HG03039 (cell line): ENCODE data around the gene RNF130.
"Not testable (repeated sequence)": the region's sequence is repeated elsewhere in the genome, so short reads cannot be mapped to it uniquely, and the experiment has no call there.

Experiments
- ATAC-seq: cut with Tn5 transposase; IDR thresholded peaks from one replicate; pipeline ENCODE4 v1.9.1; 2021; ENCODE audit warnings: mild to moderate bottlenecking, moderate library complexity; ENCODE audit not compliant: unreplicated experiment

RNF130 gene

DNA sequence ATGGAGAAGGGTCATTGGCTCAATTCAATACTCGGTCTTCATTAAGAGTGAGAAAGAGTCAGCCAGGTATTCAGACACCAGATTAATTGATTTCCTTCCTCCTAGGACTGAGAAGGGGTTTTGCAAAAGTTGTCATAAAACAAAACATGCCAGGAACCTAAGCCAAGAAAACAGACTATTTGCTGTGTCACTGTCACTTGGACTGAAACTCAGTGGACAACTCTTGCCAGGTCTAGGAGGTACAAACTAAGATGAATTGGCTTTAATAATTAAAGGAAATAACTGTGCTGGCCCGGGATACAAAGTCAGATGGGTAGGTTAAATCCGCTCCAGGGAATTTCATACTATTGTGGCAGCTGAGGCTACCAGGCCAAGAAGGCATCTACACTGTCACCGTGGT, 92.8 kb downstream of the RNF130 start:
- ATAC-seq = no peak

DNA sequence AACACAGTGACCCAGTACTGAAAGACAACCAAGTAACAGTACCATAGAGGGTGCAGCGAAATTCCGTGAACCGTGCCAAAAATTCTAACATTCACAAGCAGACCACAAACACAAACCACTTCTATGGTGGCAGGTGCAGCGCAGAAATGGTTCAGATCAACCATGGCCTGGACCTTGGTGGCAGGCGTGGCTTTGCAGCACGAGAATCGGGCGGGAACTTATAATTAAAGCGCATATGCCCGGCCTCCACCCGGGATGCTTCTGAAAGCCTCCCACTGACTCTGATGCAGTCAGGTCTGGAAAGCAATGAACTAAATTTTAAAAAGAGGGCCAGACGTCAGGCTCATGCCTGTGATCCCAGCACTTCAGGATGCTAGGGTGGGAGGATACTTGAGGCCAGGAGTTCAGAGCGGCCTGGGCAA, 95.8 kb downstream of the RNF130 start:
- no peak for ATAC-seq

GRCh38 chr5:179974946-179975712, 96.4 kb downstream of the RNF130 start:
- ATAC-seq = no peak

DNA sequence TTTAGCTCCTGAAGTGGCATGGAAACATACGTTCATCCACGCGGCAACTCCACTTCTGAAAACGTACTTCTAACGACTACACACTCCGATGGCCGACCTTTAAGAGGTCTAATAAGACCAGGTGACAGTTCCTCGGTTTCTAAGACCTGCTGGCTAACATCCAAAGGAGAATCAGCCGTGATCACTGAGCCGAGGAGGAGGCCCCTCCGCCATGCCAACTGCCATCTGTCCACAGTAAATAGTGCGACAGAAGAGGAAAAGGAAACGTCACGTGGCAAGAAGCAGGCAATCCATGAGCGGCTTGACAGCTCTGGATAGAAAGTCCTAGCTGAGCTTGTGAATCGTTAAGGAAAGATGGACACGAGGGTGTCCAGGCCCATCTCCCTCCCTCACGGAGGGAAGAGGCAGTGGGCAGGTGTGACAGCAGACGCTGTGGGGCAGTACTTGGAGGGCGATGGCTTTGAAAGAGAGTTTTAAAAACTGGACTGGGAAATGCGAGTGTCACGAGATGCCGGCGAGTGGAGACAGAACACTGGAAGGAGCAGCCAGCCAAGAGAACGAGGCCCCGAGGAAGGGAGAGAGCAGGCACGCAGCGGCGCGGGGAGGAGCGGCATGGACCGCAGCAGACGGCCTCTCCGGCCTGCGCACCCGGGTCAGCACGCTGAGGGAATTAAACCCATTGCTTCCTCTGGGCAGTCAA, 97.2 kb downstream of the RNF130 start:
- no peak for ATAC-seq

GRCh38 chr5:179973391-179973790, 98.2 kb downstream of the RNF130 start:
- no peak for ATAC-seq

DNA sequence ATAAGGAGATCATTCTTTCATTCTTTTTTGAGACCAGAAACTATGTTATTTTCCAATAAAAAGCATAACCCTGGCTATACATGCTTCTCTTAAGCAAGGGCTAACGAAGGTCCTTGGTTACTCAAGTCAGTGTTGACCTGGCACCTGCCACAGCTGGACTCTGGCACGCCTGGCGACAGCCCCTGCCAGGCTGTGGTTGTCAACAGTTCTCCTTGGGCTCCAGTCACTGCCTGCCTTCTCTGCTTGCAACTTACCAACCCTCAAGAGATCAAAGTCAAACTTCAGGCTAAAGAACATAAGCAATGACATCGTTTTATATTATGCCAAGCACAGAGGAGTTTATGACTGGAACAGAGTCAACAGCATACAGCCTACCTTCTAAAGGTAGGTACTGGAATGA, 102.4 kb downstream of the RNF130 start:
- no peak for ATAC-seq

DNA sequence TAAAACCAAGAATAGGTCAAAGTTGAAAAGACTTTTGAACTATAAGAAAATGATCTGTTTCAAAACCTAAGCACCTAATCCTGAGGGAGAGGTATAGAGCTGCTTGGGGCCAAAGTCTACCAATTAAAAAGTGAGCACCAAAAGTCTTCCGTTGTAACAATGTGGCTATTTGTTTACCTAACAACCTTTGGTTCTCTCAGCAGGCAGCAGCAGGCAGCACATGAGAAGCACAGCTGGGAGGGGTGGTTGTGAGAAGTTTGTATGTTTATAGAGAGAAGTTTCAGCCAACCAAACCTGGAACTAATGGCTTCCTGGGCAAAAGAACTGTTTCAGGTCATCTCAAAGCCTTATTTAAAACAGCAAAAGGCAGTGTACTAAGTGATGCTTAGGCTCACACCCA, 104.1 kb downstream of the RNF130 start:
- no peak for ATAC-seq

GRCh38 chr5:179964015-179964414, 107.5 kb downstream of the RNF130 start:
- ATAC-seq = no peak

DNA sequence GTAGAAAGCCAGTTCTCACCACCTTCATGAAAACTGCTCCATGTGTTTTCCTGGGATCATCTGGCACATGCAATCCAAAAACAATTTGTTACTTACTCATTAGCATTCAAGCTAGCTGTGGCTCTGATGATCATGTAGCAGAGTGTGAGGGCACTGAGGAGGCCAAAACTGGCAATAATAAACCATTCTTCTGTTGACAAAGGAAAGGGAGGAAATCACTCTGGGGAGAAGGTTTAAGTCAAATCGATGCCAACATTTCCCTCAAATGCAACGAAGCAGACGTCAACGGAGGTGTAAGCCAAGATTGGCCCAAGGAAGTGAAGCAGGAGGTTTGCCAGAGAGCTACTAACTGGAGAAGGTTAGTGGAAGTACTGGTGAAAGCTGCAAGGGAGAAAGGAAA, 108.2 kb downstream of the RNF130 start:
- ATAC-seq = no peak

GRCh38 chr5:179960204-179960831, 111.2 kb downstream of the RNF130 start:
- no peak for ATAC-seq

- no peak for ATAC-seq
Measured at GRCh38 chr5:179959641-179960040, 111.9 kb downstream of the RNF130 start.

GRCh38 chr5:179959118-179959517, 112.4 kb downstream of the RNF130 start:
- not testable (repeated sequence) for ATAC-seq

- ATAC-seq = no peak
Measured at GRCh38 chr5:179955630-179956029, 115.9 kb downstream of the RNF130 start.

DNA sequence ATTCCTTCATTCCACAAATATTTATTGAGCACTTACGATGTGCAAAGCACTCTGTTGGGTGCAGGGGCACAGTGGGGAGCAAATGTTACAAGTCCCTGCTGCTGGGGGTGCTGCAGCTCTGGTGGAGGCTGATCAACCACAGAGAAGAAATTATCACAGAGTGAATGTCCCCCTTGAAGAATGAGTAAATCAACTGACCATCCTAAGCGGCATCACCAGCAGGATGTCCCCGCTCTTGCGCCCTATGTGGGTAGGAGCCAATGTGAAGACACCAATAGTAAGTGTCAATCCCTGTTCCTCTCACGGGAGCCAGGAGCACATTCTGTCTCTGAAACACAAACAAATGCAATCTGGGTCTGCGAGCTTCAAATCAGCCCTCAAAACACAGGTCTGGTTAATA, 116.5 kb downstream of the RNF130 start:
- no peak for ATAC-seq

DNA sequence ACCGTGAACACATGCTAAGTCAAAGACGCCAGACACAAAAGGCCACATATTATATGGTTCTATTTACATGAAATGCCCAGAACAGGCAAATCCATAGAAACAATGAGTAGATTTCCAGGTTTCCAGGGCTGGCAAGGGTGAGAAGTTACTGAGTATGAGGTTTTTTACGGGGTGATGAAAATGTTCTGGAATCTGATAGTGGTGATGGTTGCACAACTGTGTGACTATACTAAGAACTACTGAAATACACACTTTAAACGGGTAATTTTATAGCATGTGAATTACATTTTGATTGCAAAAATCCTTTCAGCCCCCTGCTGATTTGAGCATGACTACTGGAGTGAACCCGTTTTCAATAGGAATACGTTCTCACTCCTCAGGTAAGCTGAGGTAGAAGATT, 117.1 kb downstream of the RNF130 start:
- no peak for ATAC-seq

DNA sequence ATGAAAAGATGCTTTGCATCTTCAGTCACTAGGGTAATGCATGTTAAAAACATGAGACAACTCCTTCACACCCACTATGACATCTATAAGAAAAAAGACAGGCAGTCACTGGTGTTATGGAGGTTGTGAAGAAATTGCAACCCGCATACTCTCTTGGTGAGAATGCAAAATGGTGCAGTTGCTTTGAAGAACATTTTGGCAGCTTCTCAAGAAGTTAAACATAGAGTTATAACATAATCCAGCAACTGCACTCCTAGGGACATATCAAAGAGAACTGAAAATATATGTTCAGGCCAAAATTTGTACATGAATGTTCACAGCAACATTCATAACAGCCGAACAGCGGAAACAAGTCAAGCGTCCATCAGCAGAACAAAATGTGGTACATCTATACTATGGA, 117.6 kb downstream of the RNF130 start:
- ATAC-seq = no peak

DNA sequence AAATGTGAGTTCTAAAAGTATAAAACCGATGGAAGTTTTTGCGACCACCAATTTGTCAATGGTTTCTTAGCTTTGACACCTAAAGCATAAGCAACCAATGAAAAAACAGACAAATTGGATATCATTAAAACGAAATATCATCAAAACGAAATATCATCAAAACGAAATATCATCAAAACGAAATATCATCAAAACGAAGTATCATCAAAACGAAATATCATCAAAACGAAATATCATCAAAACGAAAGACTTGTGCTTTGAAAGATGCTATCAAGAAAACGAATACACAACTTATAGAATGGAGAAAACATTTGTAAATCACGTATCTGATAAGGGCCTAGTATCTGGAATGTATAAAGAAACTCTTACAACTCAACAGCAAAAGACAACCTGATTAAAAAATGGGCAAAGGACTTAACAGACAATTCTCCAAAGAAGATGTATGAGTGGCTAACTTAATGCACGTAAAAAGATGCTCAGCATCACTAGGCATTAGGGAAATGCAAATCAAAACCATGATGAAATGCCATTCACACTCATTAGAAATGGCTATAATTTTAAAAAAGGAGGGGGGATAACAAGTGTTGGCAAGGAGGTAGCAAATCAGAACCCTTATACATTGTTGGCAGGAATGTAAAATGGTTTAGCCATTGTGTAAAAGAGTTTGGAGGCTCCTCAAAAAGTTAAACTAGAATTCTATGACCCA, 134.4 kb downstream of the RNF130 start:
- no peak for ATAC-seq

DNA sequence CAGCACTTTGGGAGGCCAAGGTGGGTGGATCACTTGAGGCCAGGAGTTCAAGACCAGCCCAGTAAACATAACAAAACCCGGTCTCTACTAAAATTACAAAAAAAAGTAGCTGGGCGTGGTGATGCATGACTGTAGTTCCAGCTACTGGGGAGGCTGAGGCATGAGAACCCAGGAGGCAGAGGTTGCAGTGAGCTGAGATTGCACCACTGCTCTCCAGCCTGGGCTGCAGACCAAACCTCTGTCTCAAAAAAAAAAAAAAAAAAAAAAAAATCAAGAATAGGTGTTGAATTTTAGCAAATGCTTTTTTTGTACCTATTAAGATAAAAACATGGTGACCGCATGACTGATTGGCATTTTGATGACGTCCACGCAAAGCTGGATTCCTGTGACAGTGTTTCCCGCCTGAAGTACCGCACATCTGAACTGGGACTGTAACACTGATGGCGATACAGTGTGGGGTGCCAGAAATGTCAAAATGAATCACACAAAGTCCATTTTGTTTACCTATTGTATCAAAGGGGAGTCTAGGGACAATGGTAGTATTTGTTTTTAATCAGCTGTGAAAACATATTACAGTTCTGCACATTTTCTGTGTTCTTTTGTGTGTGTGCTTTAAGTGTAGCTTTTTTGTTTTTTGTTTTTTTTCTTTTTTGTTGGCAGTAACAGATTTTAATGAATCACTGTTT, 140.6 kb downstream of the RNF130 start:
- ATAC-seq = no peak

DNA sequence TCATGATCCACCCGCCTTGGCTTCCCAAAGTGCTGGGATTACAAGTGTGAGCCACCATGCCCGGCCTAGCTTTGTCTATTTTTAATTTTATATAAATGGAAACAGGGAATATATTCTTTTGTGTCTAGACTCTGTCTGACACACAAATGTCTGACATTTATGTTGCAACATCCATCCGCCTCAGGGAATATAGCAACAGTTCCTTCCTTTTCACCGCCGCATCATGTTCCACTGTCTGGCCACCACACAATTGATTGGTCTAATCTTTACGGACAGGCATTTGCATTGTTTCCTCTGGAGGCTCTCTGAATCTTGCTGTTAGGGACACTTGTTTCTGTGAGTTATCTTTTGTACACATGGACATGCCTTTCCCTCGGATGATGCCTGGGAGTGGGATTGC, 143.7 kb downstream of the RNF130 start:
- no peak for ATAC-seq

DNA sequence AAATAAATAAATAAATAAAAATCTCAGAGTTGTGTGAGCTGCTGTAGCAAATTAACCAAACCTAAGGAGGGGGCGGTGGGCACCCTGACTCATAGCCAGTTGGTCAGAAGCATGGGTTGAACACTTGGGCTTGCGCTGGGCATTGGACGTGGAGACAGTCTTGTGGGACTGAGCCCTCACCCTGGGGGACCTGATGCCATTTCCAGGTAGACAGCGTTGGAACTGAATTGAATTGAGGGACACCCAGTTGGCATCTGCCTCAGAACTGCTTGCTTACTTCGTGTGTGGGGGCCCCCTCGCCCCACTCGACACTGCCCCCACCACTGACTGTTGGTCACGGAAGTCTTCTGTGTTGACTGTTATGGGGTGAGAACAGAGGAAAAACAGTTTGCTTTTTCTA, 144.9 kb downstream of the RNF130 start:
- no peak for ATAC-seq

DNA sequence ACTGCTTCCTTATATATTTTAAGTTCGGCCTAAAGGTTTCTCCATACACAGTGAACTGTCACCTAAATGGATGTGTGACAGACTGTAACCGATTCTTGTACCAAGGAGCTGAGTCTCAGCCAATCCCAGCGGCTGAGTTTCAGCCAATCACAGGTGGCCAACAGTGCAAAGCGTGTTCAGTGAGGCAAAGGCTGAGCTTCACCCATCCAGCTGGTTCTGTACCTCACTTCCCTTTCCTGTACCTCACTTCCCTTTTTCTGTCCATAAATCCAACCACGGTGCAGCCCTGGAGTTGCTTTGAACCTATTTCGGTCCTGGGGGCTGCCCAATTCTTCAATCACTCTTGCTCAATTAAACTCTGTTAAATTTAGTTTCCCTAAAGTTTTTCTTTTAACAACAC, 148.1 kb downstream of the RNF130 start:
- ATAC-seq = no peak
